Esophagus squamous epithelium (tissue), 5 donors: ENCODE measurements around the gene TECR. TPM values are rescaled to one million over a fixed set of nuclear protein-coding genes. Genes with fewer than 3 reads are reported as not detected.

Experiments
- DNase-seq: peaks from one replicate; lab custom pipeline; 2025; lab: John Stamatoyannopoulos, UW
- H3K27ac ChIP-seq, 4 donors: fragments of 200-600 bp; sonication (generic); one replicate each; pipeline ENCODE4 v1.5.1; 2016 to 2019; ENCODE audit warnings: mild to moderate bottlenecking in 1 of 4
- H3K27me3 ChIP-seq, 4 donors: fragments of 200-600 bp; sonication (generic); 1 replicate in 3 of 4; 2 replicates in 1 of 4; pipeline versions ENCODE4 v1.5.1 to v1.6.0; 2017 to 2021; ENCODE audit warnings: antibody characterized with exemption in 1 of 4
- H3K36me3 ChIP-seq, 3 donors: fragments of 200-600 bp; sonication (generic); one replicate each; pipeline ENCODE4 v1.5.1; 2016 to 2019
- H3K4me1 ChIP-seq, 3 donors: fragments of 200-600 bp; sonication (generic); one replicate each; pipeline ENCODE4 v1.5.1; 2017 to 2019
- H3K4me3 ChIP-seq, 4 donors: fragments of 200-600 bp; sonication (generic); 1 replicate in 3 of 4; 2 replicates in 1 of 4; pipeline ENCODE4 v1.5.1; 2016 to 2019; ENCODE audit warnings: mild to moderate bottlenecking in 2 of 4, moderate library complexity in 1 of 4
- H3K9me3 ChIP-seq, 3 donors: fragments of 200-600 bp; sonication (generic); one replicate each; pipeline ENCODE4 v1.5.1; 2016 to 2019
- POLR2A ChIP-seq, 4 donors: fragments of 450-650 bp; IDR thresholded peaks; one replicate each; pipeline ENCODE4 v1.6.1; 2017; ENCODE audit warnings: antibody characterized with exemption in 4 of 4, mild to moderate bottlenecking in 4 of 4, moderate library complexity in 3 of 4
- WGBS, 2 donors: methylation state at CpG; one replicate each; pipeline ENCODE4 v1.1.5; 2018; 5-methylcytosine and 5-hydroxymethylcytosine counted together
- intact Hi-C: fragments of 100-400 bp; cut with DNase I; formaldehyde crosslinking; loops from one replicate; pipeline ENCODE4 v1.15.0; 2022
- total RNA-seq, 4 donors: library from RNA; depleted of rRNA; stranded (reverse); fragments of >200 nt; gene quantifications; one replicate each; pipeline ENCODE4 v1.1.0, GENCODE V29; 2016
- TF ChIP-seq, protein P1 (sequence below), 6 experiments: fragments of 450-650 bp in 4 of 6; fragments of 200-600 bp in 2 of 6; sonication (generic) in 2 of 6; IDR thresholded peaks; one replicate each; pipeline ENCODE4 v1.5.1; 2016 to 2019; ENCODE audit warnings: antibody characterized with exemption in 6 of 6, mild to moderate bottlenecking in 4 of 6, moderate library complexity in 4 of 6
- donor health status: DM: yes; HTN: yes; CAD: no.

Gene TECR
- total RNA-seq, 4 donors from 2014 or later = 130 to 290 (median 190) TPM

GRCh38 chr19:14555918-14556661 lies 26.7 kb downstream of the TECR start:
- H3K27ac ChIP-seq = peak overlapping the region; percentile 33 to 91 (median 86)
- no peak for TF ChIP-seq POLR2A (IDR thresholded peaks at IDR 0.05)
- TF ChIP-seq, protein P1, sequence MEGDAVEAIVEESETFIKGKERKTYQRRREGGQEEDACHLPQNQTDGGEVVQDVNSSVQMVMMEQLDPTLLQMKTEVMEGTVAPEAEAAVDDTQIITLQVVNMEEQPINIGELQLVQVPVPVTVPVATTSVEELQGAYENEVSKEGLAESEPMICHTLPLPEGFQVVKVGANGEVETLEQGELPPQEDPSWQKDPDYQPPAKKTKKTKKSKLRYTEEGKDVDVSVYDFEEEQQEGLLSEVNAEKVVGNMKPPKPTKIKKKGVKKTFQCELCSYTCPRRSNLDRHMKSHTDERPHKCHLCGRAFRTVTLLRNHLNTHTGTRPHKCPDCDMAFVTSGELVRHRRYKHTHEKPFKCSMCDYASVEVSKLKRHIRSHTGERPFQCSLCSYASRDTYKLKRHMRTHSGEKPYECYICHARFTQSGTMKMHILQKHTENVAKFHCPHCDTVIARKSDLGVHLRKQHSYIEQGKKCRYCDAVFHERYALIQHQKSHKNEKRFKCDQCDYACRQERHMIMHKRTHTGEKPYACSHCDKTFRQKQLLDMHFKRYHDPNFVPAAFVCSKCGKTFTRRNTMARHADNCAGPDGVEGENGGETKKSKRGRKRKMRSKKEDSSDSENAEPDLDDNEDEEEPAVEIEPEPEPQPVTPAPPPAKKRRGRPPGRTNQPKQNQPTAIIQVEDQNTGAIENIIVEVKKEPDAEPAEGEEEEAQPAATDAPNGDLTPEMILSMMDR (IDR thresholded peaks at IDR 0.05) = no peak
- DNase-seq = no peak

GRCh38 chr19:14556662-14557188 lies 27.3 kb downstream of the TECR start:
- H3K36me3 ChIP-seq = peaks cover 0 to 25% (median 0%) of the 10 kb centered on the region in 3 donors
- WGBS, 2 donors = 10 to 30% methylated on average over 5 to 15 of the region's 18 CpGs
- peak overlapping the region; percentile 33 to 91 (median 86) for H3K27ac ChIP-seq
- H3K9me3 ChIP-seq = no peaks in the 10 kb centered on the region
- peak overlapping the region in 2 of 4 donors; percentile 10 to 33 for H3K4me3 ChIP-seq
- intact Hi-C loops = loop anchor here (10.0 kb wide), 1 partner anchor 52 kb away; no protein-coding TSS in a partner anchor
- no peaks in the 10 kb centered on the region for H3K27me3 ChIP-seq
- TF ChIP-seq, protein P1 (IDR thresholded peaks at IDR 0.05) = peak; percentile 81 to 97 (median 92)
- TF ChIP-seq POLR2A (IDR thresholded peaks at IDR 0.05) = no peak
- H3K4me1 ChIP-seq = peaks cover 47 to 100% (median 53%) of the 10 kb centered on the region in 3 donors
- no peak for DNase-seq

More at GRCh38 chr19:14555918-14556661, 26.7 kb downstream of the TECR start:
- H3K4me1 ChIP-seq = peaks cover 40 to 100% (median 50%) of the 10 kb centered on the region in 3 donors
- peaks cover 0 to 25% (median 0%) of the 10 kb centered on the region in 3 donors for H3K36me3 ChIP-seq
- peak overlapping the region in 2 of 4 donors; percentile 10 to 33 for H3K4me3 ChIP-seq
- no peaks in the 10 kb centered on the region for H3K9me3 ChIP-seq
- 30 to 61% methylated on average over 7 to 11 of the region's 12 CpGs for WGBS, 2 donors
- H3K27me3 ChIP-seq = no peaks in the 10 kb centered on the region
- intact Hi-C loops = loop anchor here (10.0 kb wide), 1 partner anchor 51 kb away; no protein-coding TSS in a partner anchor

DNA sequence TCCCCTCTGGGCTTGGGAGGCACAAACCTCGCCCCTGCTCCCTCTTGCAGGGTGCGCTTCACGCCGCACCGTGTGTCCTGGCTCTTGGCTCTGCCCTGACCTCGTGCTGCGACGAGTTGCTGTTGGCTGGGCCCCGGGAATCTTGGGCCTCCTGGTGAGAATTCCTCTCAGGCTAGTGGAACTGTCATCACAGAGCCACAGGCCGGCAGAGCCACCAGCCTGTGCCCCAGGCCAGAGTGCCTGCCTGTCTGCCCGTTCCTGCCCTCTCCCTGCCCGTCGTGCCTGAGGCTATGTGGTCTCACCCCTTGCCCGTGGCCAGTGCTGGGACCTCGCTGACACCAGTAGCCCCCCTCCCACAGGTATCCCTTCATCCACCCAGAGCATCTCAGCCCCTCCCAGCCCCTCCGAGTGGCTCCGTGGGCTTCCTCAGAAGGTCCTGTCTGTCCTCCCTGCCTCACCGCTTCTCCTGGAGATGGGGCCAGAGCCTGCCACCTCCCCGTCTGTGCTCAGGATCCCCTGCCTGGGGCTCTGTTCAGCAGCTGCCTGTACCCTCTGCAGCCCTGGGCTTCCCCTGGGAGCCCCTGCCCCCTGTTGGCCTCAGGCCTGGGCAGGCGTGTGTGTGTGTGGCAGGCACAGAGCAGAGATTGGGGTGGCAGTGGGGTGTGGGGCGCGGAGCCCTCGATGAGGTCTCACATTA lies 29.1 kb downstream of the TECR start:
- Histone ChIP-seq H3K4me1 (peaks cover 50 to 100% (median 53%) of the 10 kb centered on the region in 3 donors), H3K27ac (peak overlapping the region in 3 of 4 donors; percentile 1 to 91 (median 91)), H3K9me3 (no peaks in the 10 kb centered on the region), H3K4me3 (no peak overlapping the region), H3K36me3 (peaks cover 0 to 28% (median under 1%) of the 10 kb centered on the region in 3 donors), H3K27me3 (no peaks in the 10 kb centered on the region)
- DNase-seq = no peak
- WGBS, 2 donors = 50 to 80% methylated on average over 1 to 11 of the region's 23 CpGs
- TF ChIP-seq POLR2A (IDR thresholded peaks at IDR 0.05) = no peak
- TF ChIP-seq, protein P1 (IDR thresholded peaks at IDR 0.05) = no peak
- intact Hi-C loops = loop anchor here (10.0 kb wide), 1 partner anchor 54 kb away; no protein-coding TSS in a partner anchor

- intact Hi-C loops = loop anchor here (10.0 kb wide), 1 partner anchor 55 kb away; no protein-coding TSS in a partner anchor
- H3K4me1 ChIP-seq = peaks cover 50 to 90% (median 57%) of the 10 kb centered on the region in 3 donors
- no peak overlapping the region for H3K4me3 ChIP-seq
- no peak for DNase-seq
- WGBS, 2 donors = 86 to 87% methylated on average over 4 to 9 of the region's 28 CpGs
- H3K27me3 ChIP-seq = no peaks in the 10 kb centered on the region
- H3K27ac ChIP-seq = peak overlapping the region; percentile 84 to 91 (median 90)
- TF ChIP-seq, protein P1 (IDR thresholded peaks at IDR 0.05) = no peak
- no peak for TF ChIP-seq POLR2A (IDR thresholded peaks at IDR 0.05)
- H3K9me3 ChIP-seq = no peaks in the 10 kb centered on the region
- H3K36me3 ChIP-seq = peaks cover 0 to 39% (median 7%) of the 10 kb centered on the region in 3 donors
Measured at GRCh38 chr19:14559916-14560775, 30.8 kb downstream of the TECR start.
